ENCODE data around the gene KLHL6.
"Not testable (repeated sequence)": the region's sequence is repeated elsewhere in the genome, so short reads cannot be mapped to it uniquely, and the experiment has no call there.

Gene KLHL6

GRCh38 chr3:183484431-183485075 is 71.0 kb downstream of the KLHL6 start:
- DNase-seq: no peak

GRCh38 chr3:183481582-183481981 is 73.9 kb downstream of the KLHL6 start:
- DNase-seq: no peak

- no peak for DNase-seq
Observed at GRCh38 chr3:183478501-183478900, 77.0 kb downstream of the KLHL6 start.

GRCh38 chr3:183477801-183478456 is 77.6 kb downstream of the KLHL6 start:
- DNase-seq: peak; percentile 72

DNA sequence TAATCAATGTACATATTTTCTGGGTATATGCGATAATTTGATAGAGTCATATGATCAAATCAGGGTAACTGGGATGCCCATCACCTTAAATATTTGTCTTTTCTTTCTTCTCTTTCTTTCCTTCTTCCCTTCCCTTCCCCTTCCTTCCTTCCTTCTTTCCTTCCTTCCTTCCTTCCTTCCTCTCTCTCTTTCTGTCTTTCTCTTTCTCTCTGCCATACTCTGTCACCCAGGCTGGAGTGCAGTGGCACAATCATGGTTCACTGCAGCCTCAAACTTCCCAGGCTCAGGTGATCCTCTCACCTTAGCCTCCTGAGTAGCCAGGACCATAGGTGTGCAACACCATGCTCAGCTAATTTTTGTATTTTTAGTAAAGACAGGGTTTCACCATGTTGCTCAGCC is 79.7 kb downstream of the KLHL6 start:
- DNase-seq: not testable (repeated sequence)

- DNase-seq: no peak
Observed at GRCh38 chr3:183475016-183475763, 80.3 kb downstream of the KLHL6 start.

- DNase-seq: no peak
Observed at GRCh38 chr3:183473969-183474368, 81.5 kb downstream of the KLHL6 start.

DNA sequence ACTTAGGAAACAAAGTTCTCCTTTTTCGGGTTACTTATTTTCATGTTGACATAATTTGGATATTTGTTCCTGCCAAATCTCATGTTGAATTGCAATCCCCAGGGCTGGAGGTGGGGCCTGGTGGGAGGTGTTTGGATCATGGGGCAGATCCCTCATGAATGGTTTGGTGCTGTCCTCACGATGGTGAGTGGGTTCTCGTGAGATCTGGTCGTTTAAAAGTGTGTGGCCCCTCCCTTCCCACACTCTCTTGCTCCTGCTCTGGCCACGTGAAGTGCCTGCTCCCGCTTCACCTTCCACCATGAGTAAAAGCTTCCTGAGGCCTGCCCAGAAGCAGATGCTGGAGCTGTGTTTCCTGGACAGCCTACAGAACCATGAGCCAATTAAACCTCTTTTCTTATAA is 83.4 kb downstream of the KLHL6 start:
- DNase-seq: no peak

GRCh38 chr3:183468424-183468823 is 87.1 kb downstream of the KLHL6 start:
- no peak for DNase-seq

GRCh38 chr3:183466575-183466974 is 88.9 kb downstream of the KLHL6 start:
- no peak for DNase-seq

DNA sequence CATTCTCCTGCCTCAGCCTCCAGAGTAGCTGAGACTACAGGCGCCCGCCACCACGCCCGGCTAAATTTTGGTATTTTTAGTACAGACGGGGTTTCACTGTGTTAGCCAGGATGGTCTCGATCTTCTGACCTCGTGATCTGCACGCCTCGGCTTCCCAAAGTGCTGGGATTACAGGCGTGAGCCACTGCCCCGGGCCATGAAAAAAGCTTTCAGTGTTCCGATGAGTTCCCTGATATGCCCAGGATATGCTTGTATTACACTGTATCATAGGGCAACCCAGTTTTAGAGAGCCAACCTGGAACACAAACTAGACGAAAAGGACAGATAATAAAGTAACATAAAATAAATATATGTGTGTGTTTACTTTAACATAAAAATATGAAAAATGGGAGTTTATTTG is 89.8 kb downstream of the KLHL6 start:
- DNase-seq: not testable (repeated sequence)

- no peak for DNase-seq
Observed at GRCh38 chr3:183464480-183464879, 91.0 kb downstream of the KLHL6 start.

DNA sequence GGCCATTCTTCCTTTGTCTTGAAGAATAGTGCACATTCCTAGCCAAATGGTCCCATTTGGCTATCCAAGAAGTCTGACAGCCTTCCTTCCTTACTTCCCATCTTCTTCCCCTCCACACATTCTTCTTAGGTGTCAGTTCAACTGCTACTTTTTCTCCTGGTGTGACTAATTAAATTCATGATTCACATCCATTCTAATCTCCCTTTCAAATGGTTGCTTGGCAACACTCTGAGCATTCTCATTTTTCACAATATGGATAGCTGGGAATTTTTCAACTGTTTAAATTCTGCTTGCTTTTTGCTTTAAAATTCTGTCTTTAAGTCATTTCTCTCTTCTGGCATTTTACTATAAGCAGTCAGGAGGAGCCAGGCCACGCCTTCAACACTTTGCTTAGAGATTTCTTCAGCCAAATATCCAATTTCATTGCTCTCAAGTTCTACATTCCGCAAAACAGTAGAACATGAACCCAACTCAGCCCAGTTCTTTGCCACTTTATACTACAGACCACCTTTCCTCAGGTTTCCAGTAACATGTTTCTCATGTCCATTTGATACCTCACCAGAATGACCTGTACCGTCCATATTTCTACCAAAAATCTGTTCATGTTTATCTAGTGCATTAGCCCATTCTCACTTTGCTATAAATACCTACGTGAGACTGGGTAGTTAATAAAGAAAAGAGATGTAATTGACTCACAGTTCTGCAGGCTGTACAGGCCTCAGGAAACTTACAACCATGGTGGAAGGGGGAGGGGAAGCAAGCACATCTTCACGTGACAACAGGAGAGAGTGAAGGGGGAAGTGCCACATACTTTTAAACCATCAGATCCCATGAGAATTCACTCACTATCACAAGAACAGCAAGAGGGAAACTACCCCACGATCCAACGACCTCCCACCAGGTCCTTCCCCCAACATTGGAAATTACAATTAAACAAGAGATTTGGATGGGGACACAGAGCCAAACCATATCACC is 95.1 kb downstream of the KLHL6 start:
- DNase-seq: no peak

DNA sequence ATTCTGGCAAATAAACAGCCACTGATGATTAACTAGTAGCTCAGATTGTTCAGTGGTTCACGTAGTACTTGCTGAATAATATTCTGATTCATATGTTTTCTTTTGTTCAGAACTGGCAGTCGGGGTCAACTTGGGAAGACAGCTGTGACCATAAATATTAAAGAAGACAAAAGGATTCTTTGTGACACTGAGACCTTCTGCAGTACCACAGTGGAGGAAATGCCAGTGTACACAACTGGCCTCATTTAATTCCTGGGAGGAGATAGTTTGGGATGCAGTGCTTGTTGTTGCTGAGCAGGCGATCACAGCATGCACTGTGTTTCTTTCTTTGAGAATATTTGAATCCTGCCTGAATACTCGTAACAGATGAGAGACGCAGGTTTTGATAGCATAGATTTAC is 100.4 kb downstream of the KLHL6 start:
- no peak for DNase-seq

- DNase-seq: no peak
Observed at GRCh38 chr3:183454064-183454463, 101.4 kb downstream of the KLHL6 start.

GRCh38 chr3:183449791-183450190 is 105.7 kb downstream of the KLHL6 start:
- DNase-seq: no peak

DNA sequence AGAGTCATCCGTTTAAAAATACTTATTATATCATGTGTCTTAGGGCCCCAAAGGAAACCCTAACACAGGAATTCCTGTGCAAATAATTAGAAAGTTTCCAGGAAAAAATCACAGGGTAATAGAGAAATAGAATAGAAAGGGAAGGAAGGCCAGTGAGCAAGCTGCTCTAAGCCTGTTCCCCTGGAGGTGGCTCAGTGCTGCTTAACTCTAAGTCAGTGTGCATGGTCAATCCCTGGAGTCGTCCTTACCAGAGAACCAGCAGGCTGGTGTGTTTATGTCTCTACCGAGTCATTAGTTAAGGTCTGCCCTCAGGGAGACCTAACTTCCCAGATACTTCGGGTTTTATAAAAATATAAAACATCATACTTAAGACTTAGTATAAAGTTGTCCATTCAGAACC is 106.1 kb downstream of the KLHL6 start:
- DNase-seq: no peak

DNA sequence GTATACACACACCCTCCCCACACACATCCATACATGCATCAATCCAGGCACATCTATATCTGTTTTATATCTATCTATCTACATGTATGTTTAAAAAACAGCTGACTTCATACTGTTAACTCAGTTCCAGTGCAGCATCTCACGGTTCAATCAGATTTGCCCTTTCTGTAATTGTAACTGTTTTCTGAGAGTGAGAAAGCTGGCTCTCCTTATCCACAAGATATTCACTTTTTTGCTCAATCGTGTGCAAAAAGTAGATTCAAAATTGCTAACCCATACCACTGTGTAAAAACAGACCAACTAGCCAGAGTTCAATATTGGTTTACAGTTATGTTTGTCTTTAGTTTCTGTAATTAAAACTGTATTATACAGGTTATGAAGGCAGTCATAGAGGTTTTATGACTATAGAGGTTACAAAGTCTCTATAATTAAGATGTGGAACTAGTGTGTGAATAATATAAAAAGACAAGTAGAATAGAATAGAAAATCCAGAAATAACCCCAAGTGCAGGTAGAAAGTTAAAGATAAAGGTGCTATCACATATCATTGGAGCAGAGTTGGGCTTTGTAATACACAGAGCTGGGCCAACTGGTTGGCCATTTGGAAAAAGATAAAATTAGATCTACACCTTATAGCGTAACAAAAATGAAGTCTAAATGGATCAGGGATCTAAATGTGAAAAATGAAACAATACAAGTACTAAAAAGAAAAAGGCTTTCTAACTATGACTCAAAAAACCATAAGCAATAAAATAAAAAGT is 107.0 kb downstream of the KLHL6 start:
- DNase-seq: no peak

DNA sequence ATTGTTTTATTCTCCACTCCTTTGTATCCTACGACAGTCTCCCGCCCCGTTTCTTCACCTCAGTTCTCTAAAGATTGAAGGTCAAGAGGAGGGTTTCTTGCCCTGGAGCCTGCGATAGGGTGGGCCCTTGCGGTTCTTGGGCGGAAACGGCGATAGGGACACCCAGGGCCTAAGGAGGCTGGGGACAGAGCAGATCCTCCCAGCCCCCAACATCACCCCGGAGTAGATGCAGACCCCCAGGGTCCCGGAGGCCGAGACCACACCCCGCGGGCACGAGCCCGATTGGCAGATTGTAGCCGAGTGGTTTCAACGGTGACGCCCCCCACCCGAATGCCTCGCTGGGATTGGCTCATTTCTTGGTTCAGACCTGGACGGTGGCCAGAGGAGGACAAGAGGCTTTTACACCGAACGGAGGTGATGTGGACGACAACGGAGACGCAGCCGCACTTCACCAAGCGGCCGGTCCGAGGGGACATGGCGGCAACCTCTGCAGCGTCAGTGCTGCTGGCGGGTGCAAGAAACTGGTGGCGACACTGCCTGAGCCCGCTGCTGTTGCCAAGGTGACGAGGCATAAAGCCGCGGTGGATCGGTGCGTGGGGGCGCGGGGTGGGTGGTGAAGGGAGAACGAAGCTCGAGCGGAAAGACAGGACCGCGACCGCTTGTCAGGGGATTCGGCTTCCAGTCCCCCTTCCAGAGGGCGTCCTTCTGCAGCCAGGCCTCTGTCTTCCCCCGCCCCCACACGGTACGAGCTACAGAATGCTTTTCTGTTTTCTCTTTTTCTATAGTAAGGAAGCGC is 108.1 kb downstream of the KLHL6 start:
- peak; percentile 86 for DNase-seq

- no peak for DNase-seq
Observed at GRCh38 chr3:183446838-183447205, 108.7 kb downstream of the KLHL6 start.

GRCh38 chr3:183444748-183445147 is 110.8 kb downstream of the KLHL6 start:
- DNase-seq: no peak

Data from DMS153 (cell line).